CD14-positive monocyte (primary cell): Measurements from ENCODE around the gene MED6. TPM values are rescaled to one million over a fixed set of nuclear protein-coding genes. Genes with fewer than 3 reads are reported as not detected.

Experiments
- DNase-seq, 3 donors: peaks; one replicate each; pipeline ENCODE4 v3.0.0-alpha.2; 2011 to 2022
- H2AFZ ChIP-seq: 2 replicates; pipeline ENCODE4 v1.6.0; 2012; ENCODE audit warnings: mild to moderate bottlenecking, low read depth, low read length, inconsistent platforms; ENCODE audit not compliant: insufficient read depth, poor library complexity, severe bottlenecking
- H3K27ac ChIP-seq, 2 donors: 1 replicate in 1 of 2; 2 replicates in 1 of 2; pipeline ENCODE4 v1.5.1; 2012 to 2013; ENCODE audit warnings: low read length in 2 of 2, control low read depth in 1 of 2, inconsistent platforms in 1 of 2, low read depth in 1 of 2, mild to moderate bottlenecking in 1 of 2
- H3K27me3 ChIP-seq, 2 donors: one replicate each; pipeline versions ENCODE4 v1.6.0 to v1.6.1; 2011 to 2013; ENCODE audit warnings: low read length in 2 of 2; ENCODE audit not compliant: control insufficient read depth in 2 of 2, insufficient read depth in 2 of 2
- H3K36me3 ChIP-seq, 2 donors: replicated peaks in 1 of 2; 1 replicate in 1 of 2; 2 replicates in 1 of 2; pipeline versions ENCODE4 v1.5.1 to v1.6.1; 2012 to 2013; ENCODE audit warnings: low read length in 2 of 2, control low read depth in 1 of 2, inconsistent platforms in 1 of 2, mild to moderate bottlenecking in 1 of 2; ENCODE audit not compliant: insufficient read depth in 2 of 2, control insufficient read depth in 1 of 2
- H3K4me1 ChIP-seq, 2 donors: 1 replicate in 1 of 2; 2 replicates in 1 of 2; pipeline versions ENCODE4 v1.5.1 to v1.6.1; 2012 to 2013; ENCODE audit warnings: low read length in 2 of 2, control low read depth in 1 of 2, inconsistent platforms in 1 of 2, mild to moderate bottlenecking in 1 of 2, moderate library complexity in 1 of 2; ENCODE audit not compliant: insufficient read depth in 2 of 2, control insufficient read depth in 1 of 2
- H3K4me2 ChIP-seq: replicated peaks from 2 replicates; pipeline ENCODE3; 2012; ENCODE audit warnings: low read length, moderate library complexity, mild to moderate bottlenecking; ENCODE audit not compliant: poor library complexity, severe bottlenecking; ENCODE audit errors: extremely low read depth
- H3K4me3 ChIP-seq, 3 experiments: fragments of 200-600 bp in 1 of 3; sonication (generic) in 1 of 3; replicated peaks in 1 of 3; 1 replicate in 2 of 3; 2 replicates in 1 of 3; pipeline ENCODE4 v1.5.1; 2011 to 2013; ENCODE audit warnings: low read length in 3 of 3, mild to moderate bottlenecking in 3 of 3, control low read depth in 2 of 3, low read depth in 2 of 3, inconsistent platforms in 1 of 3, moderate library complexity in 1 of 3
- H3K79me2 ChIP-seq: 2 replicates; pipeline ENCODE4 v1.6.0; 2012; ENCODE audit warnings: mild to moderate bottlenecking, control low read depth, inconsistent platforms, low read length, moderate library complexity; ENCODE audit not compliant: insufficient read depth
- H3K9ac ChIP-seq: 2 replicates; pipeline ENCODE4 v1.6.0; 2017; ENCODE audit warnings: low read length, mild to moderate bottlenecking; ENCODE audit not compliant: insufficient read depth, poor library complexity, severe bottlenecking
- H3K9me3 ChIP-seq, 2 donors: replicated peaks in 1 of 2; 1 replicate in 1 of 2; 2 replicates in 1 of 2; pipeline versions ENCODE4 v1.5.1 to v1.6.1; 2012 to 2013; ENCODE audit warnings: low read length in 2 of 2, control low read depth in 1 of 2; ENCODE audit not compliant: control insufficient read depth in 1 of 2, insufficient read depth in 1 of 2
- H4K20me1 ChIP-seq: 2 replicates; pipeline ENCODE4 v1.6.0; 2012; ENCODE audit warnings: mild to moderate bottlenecking, low read length, control low read depth, moderate library complexity; ENCODE audit not compliant: insufficient read depth
- H3K27ac Mint-ChIP-seq, 7 donors: one replicate each; pipeline ENCODE4 v1.8.0; 2020; ENCODE audit warnings: mild to moderate bottlenecking in 7 of 7, mixed read lengths in 7 of 7, moderate library complexity in 6 of 7, inconsistent platforms in 2 of 7
- H3K27me3 Mint-ChIP-seq, 3 donors: one replicate each; pipeline ENCODE4 v1.8.0; 2021 to 2022; ENCODE audit warnings: low read depth in 3 of 3, mild to moderate bottlenecking in 3 of 3, mixed read lengths in 3 of 3, moderate library complexity in 3 of 3, inconsistent platforms in 1 of 3
- H3K36me3 Mint-ChIP-seq, 2 donors: one replicate each; pipeline ENCODE4 v1.8.0; 2020; ENCODE audit warnings: mixed read lengths in 2 of 2, inconsistent platforms in 1 of 2, mild to moderate bottlenecking in 1 of 2
- H3K4me1 Mint-ChIP-seq: one replicate; pipeline ENCODE4 v1.8.0; 2020; ENCODE audit warnings: mild to moderate bottlenecking, mixed read lengths
- H3K4me3 Mint-ChIP-seq, 2 donors: one replicate each; pipeline ENCODE4 v1.8.0; 2020; ENCODE audit warnings: mild to moderate bottlenecking in 2 of 2, mixed read lengths in 2 of 2, moderate library complexity in 1 of 2
- H3K9me3 Mint-ChIP-seq, 7 donors: one replicate each; pipeline ENCODE4 v1.8.0; 2020 to 2022; ENCODE audit warnings: mixed read lengths in 7 of 7, mild to moderate bottlenecking in 6 of 7, moderate library complexity in 6 of 7, inconsistent platforms in 2 of 7
- WGBS: methylation state at CpG from one replicate; pipeline ENCODE4 v1.1.5; 2013; ENCODE audit warnings: missing lambda C conversion rate; ENCODE audit not compliant: insufficient coverage; 5-methylcytosine and 5-hydroxymethylcytosine counted together
- intact Hi-C, 2 donors: fragments of 100-400 bp; cut with micrococcal nuclease; formaldehyde crosslinking; loops; one replicate each; pipeline versions ENCODE4 v1.15.0 to v1.15.1; 2023
- polyA plus RNA-seq, 3 donors: library from polyadenylated mRNA; depleted of rRNA in 1 of 3; unstranded in 2 of 3; stranded (reverse) in 1 of 3; fragments of 300-500 nt in 2 of 3; fragments of >200 nt in 1 of 3; fragmentation: Illumina TruSeq in 2 of 3; gene quantifications; 1 replicate in 2 of 3; 2 replicates in 1 of 3; pipeline ENCODE4 v1.2.3, GENCODE V29; 2012 to 2021
- TF ChIP-seq, protein P1 (sequence below): fragments of 200-600 bp; IDR thresholded peaks from one replicate; pipeline ENCODE4 v1.8.0; 2022; ENCODE audit warnings: antibody characterized with exemption, mild to moderate bottlenecking

MED6 gene
- polyA plus RNA-seq, 3 donors = 11.9 to 22.3 (median 19.4) TPM

DNA sequence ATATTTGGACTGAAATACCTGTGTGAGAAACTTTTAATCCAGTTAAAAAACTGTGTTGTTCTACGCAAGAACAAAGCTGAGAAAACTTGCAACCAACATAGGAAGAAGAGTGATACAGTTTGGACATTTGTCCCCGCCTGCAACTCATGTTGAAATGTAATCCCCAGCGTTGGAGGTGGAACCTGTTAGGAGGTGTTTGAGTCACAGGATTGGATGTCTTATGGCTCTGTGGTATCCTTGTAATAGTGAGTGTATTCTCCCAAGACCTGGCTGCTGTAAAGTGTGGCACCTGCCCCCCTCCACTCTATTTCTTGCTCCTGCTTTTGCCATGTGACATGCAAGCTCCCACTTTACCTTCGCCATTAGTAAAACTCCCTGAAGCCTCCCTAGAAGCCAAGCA, 37.0 kb downstream of the MED6 start:
- no peak overlapping the region for H2AFZ ChIP-seq
- intact Hi-C loops = no loop called here
- peaks cover 16 to 63% of the 10 kb centered on the region in 2 donors for H3K36me3 ChIP-seq
- H4K20me1 ChIP-seq = no peaks in the 10 kb centered on the region
- peaks cover 0 to 3% (median 0%) of the 10 kb centered on the region in 3 donors for H3K27me3 Mint-ChIP-seq
- DNase-seq = no peak
- no peak overlapping the region for H3K9ac ChIP-seq
- H3K79me2 ChIP-seq = no peaks in the 10 kb centered on the region
- TF ChIP-seq, protein P1, sequence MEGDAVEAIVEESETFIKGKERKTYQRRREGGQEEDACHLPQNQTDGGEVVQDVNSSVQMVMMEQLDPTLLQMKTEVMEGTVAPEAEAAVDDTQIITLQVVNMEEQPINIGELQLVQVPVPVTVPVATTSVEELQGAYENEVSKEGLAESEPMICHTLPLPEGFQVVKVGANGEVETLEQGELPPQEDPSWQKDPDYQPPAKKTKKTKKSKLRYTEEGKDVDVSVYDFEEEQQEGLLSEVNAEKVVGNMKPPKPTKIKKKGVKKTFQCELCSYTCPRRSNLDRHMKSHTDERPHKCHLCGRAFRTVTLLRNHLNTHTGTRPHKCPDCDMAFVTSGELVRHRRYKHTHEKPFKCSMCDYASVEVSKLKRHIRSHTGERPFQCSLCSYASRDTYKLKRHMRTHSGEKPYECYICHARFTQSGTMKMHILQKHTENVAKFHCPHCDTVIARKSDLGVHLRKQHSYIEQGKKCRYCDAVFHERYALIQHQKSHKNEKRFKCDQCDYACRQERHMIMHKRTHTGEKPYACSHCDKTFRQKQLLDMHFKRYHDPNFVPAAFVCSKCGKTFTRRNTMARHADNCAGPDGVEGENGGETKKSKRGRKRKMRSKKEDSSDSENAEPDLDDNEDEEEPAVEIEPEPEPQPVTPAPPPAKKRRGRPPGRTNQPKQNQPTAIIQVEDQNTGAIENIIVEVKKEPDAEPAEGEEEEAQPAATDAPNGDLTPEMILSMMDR = no peak
- peaks cover 41 to 63% of the 10 kb centered on the region in 2 donors for H3K36me3 Mint-ChIP-seq
- H3K4me2 ChIP-seq = no peak overlapping the region
- H3K27me3 ChIP-seq = no peaks in the 10 kb centered on the region
- no peaks in the 10 kb centered on the region for H3K4me1 ChIP-seq
- no peak overlapping the region for H3K4me3 Mint-ChIP-seq
- no peaks in the 10 kb centered on the region for H3K4me1 Mint-ChIP-seq
- no peak overlapping the region for H3K27ac Mint-ChIP-seq
- H3K4me3 ChIP-seq = no peak overlapping the region
- no peak overlapping the region for H3K27ac ChIP-seq
- 100% methylated on average over 2 of the region's 4 CpGs for WGBS
- peaks cover 22 to 45% (median 35%) of the 10 kb centered on the region in 7 donors for H3K9me3 Mint-ChIP-seq
- peaks cover 37 to 39% of the 10 kb centered on the region in 2 donors for H3K9me3 ChIP-seq

DNA sequence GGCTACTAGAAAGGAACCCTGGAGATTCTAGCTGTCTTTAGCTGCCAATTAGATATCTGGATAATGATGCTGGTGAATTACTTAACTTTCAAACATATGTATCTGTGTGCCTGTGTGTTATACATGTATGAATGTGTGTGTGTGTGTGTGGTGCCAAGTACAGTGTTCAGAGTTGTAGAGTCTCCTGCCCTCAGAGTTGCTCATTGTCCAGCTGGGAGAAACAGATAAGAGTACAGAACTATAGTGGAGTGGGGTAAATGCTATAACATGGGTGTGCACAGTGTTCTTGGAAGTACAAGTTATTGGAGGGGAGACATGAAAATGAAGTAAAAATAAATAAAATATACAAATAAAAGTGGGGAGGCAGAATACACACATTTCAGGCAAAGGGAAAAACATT, 42.1 kb downstream of the MED6 start:
- Histone ChIP-seq H3K27me3 (no peaks in the 10 kb centered on the region), H3K79me2 (no peaks in the 10 kb centered on the region), H3K4me2 (no peak overlapping the region), H2AFZ (no peak overlapping the region), H3K36me3 (peaks cover 0 to 21% of the 10 kb centered on the region in 2 donors), H3K27ac (no peak overlapping the region), H3K9me3 (peaks cover 23% of the 10 kb centered on the region in 2 donors), H3K4me3 (no peak overlapping the region), H3K4me1 (no peaks in the 10 kb centered on the region), H3K9ac (no peak overlapping the region), H4K20me1 (no peaks in the 10 kb centered on the region)
- H3K27ac Mint-ChIP-seq = no peak overlapping the region
- peaks cover 11 to 20% of the 10 kb centered on the region in 2 donors for H3K36me3 Mint-ChIP-seq
- intact Hi-C loops = no loop called here
- peaks cover 3% of the 10 kb centered on the region for H3K4me1 Mint-ChIP-seq
- TF ChIP-seq, protein P1 = no peak
- no peak for DNase-seq
- no peak overlapping the region for H3K4me3 Mint-ChIP-seq
- H3K27me3 Mint-ChIP-seq = peaks cover 0 to 3% (median 0%) of the 10 kb centered on the region in 3 donors
- H3K9me3 Mint-ChIP-seq = peaks cover 20 to 40% (median 27%) of the 10 kb centered on the region in 7 donors
